Measurements from ENCODE around the gene ATP1A1.

ATP1A1 gene

GRCh38 chr1:116439701-116440100 is 66.7 kb downstream of the ATP1A1 start:
- no peak for DNase-seq (ENCODE audit: low read depth in 2 of 2)

GRCh38 chr1:116440731-116441130 is 67.7 kb downstream of the ATP1A1 start:
- DNase-seq (ENCODE audit: low read depth in 2 of 2), result no peak

- no peak for DNase-seq (ENCODE audit: low read depth in 2 of 2)
Observed at GRCh38 chr1:116445534-116445933, 72.5 kb downstream of the ATP1A1 start.

GRCh38 chr1:116446686-116447085 is 73.6 kb downstream of the ATP1A1 start:
- no peak for DNase-seq (ENCODE audit: low read depth in 2 of 2)

- DNase-seq (ENCODE audit: low read depth in 2 of 2), result no peak
Observed at GRCh38 chr1:116448785-116449385, 75.8 kb downstream of the ATP1A1 start.

GRCh38 chr1:116449578-116449977 is 76.5 kb downstream of the ATP1A1 start:
- DNase-seq (ENCODE audit: low read depth in 2 of 2), result no peak

- DNase-seq (ENCODE audit: low read depth in 2 of 2), result no peak
Observed at GRCh38 chr1:116451702-116452101, 78.7 kb downstream of the ATP1A1 start.

- no peak for DNase-seq (ENCODE audit: low read depth in 2 of 2)
Observed at GRCh38 chr1:116453481-116453880, 80.4 kb downstream of the ATP1A1 start.

- DNase-seq (ENCODE audit: low read depth in 2 of 2), result no peak
Observed at GRCh38 chr1:116453906-116454305, 80.9 kb downstream of the ATP1A1 start.

All from fibroblast of skin of left quadriceps (primary cell).